NB4 (cell line): ENCODE data around the gene TMOD1.

Experiments used
- MYC ChIP-seq: IDR thresholded peaks from 2 replicates; pipeline ENCODE4 v1.6.1; 2011; ENCODE audit warnings: low read depth, low read length
- POLR2A ChIP-seq: IDR thresholded peaks from 2 replicates; pipeline ENCODE4 v1.6.1; 2011; ENCODE audit warnings: mild to moderate bottlenecking; ENCODE audit not compliant: insufficient read length; ENCODE audit errors: extremely low read depth
- TF ChIP-seq, protein P1 (sequence below): IDR thresholded peaks from one replicate; pipeline ENCODE4 v1.5.1; 2012; ENCODE audit warnings: low read depth, low read length

DNA sequence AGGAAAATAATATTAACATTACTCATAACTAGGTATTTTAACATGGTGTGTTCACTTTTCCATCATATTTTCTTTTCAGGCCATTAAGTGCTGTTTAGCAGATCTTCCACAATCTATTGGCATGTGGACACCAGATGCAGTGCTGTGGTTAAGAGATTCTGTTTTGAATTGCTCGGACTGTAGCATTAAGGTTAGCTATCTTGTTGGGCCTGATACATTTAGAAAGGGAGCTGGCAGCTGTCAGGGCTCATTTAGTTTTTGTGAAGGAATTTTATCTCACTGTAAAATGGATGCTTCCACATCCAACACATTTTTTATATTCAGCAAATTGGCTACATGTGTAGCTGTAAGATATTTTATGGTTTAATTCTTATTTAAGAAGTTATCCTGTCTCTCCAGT lies 20.7 kb upstream of the TMOD1 start:
- TF ChIP-seq, protein P1, sequence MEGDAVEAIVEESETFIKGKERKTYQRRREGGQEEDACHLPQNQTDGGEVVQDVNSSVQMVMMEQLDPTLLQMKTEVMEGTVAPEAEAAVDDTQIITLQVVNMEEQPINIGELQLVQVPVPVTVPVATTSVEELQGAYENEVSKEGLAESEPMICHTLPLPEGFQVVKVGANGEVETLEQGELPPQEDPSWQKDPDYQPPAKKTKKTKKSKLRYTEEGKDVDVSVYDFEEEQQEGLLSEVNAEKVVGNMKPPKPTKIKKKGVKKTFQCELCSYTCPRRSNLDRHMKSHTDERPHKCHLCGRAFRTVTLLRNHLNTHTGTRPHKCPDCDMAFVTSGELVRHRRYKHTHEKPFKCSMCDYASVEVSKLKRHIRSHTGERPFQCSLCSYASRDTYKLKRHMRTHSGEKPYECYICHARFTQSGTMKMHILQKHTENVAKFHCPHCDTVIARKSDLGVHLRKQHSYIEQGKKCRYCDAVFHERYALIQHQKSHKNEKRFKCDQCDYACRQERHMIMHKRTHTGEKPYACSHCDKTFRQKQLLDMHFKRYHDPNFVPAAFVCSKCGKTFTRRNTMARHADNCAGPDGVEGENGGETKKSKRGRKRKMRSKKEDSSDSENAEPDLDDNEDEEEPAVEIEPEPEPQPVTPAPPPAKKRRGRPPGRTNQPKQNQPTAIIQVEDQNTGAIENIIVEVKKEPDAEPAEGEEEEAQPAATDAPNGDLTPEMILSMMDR, result no peak
- TF ChIP-seq POLR2A (no peak), MYC (no peak)
